Measurements from ENCODE around the gene CLIP2.

The CLIP2 gene

DNA sequence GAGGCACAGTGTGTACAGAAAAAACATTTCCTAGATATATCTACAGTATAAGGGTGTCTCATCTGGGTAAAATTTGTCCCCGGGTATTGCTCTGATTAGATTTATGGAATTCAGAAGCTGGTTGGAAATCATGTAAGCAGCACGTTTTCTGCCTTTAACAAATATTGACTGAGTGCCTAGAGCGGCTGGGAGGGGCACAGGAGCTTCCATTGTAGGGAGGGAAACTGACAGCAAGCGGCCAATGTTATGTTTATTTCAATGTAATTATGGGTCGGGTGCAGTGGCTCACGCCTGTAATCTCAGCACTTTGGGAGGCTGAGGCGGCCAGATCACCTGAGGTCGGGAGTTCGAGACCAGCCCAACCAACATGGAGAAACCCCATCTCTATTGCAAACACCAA is 30.6 kb upstream of the CLIP2 start:
- H3K4me1 ChIP-seq (ENCODE audit: insufficient read depth, low read length) = peaks cover 5% of the 10 kb centered on the region
- H3K36me3 ChIP-seq (ENCODE audit: insufficient read depth, low read length) = peaks cover 4% of the 10 kb centered on the region
- no peak overlapping the region for H3K4me3 ChIP-seq (ENCODE audit: low read length)
- no peaks in the 10 kb centered on the region for H3K9me3 ChIP-seq (ENCODE audit: low read length)
- H3K27me3 ChIP-seq (ENCODE audit: insufficient read depth, low read length) = no peaks in the 10 kb centered on the region
- H2AFZ ChIP-seq (ENCODE audit: low read depth, low read length) = no peak overlapping the region

DNA sequence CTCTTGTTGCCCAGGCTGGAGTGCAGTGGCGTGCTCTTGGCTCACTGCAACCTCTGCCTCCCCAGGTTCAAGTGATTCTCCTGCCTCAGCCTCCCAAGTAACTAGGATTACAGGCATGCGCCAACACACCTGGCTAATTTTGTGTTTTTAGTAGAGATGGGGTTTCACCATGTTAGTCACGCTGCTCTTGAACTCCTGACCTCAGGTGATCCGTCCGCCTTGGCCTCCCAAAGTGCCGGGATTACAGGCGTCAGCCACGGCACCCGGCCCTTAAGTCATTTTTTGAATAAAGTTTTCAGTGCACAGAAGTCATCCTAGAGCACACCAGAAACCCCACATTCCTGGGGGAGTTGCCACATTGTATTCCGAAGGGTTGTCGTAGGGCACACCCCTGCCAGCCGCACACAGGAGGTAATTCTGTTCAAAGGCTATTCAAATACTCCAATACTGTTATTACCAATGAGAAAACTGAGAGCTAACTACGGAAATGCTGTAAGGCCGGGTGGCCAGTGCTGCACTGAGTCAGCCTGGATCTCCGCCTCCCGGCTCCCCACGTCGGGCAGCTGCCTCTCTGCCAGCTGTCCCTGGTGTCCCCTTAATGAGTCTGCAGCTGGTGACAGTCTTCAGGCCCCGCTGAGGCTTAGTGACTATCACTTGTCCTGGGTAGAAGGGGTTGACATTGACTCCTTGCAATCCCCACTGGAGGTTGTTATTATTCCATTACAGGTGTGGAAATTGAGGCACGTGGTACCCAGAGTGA is 26.4 kb upstream of the CLIP2 start:
- no peaks in the 10 kb centered on the region for H3K9me3 ChIP-seq (ENCODE audit: low read length)
- H3K4me3 ChIP-seq (ENCODE audit: low read length) = no peak overlapping the region
- H2AFZ ChIP-seq (ENCODE audit: low read depth, low read length) = no peak overlapping the region
- peaks cover 2% of the 10 kb centered on the region for H3K4me1 ChIP-seq (ENCODE audit: insufficient read depth, low read length)
- H3K36me3 ChIP-seq (ENCODE audit: insufficient read depth, low read length) = no peaks in the 10 kb centered on the region
- H3K27me3 ChIP-seq (ENCODE audit: insufficient read depth, low read length) = no peaks in the 10 kb centered on the region

DNA sequence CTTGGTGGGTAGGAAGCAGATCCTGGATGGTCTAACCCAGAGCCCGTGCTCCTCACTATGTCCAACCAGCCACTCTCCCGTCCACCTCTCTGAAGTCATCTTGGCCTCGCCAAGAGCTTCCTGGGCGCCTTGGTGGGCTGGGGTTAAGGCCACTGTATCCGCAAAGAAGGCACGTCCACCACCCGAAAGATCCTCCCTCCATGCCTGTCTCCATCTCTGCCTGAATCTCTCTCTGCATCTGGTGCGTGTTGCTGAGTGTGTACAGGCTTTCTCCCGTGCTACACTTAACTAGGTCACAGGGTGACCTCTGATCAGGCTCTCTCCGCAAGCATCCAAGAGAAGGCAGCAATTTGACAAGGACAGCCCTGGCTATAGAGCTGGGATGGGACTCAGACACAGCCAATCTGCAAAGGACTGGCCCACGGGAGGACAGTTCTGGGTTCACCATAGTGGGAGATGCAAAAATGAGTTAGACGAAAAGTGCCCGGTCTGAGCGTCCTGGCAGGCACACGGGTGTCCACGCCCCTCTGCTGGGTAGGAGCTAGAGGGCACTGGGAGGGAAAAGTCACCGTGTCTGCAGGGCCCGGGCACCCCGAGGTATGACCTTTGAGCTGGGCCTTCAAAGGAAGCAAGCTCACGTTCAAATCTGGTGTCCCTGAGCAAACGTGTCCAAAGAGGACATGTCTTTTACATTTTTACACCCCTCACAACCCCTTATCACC is 25.6 kb upstream of the CLIP2 start:
- H2AFZ ChIP-seq (ENCODE audit: low read depth, low read length) = no peak overlapping the region
- no peak overlapping the region for H3K4me3 ChIP-seq (ENCODE audit: low read length)
- H3K4me1 ChIP-seq (ENCODE audit: insufficient read depth, low read length) = peaks cover 9% of the 10 kb centered on the region
- H3K36me3 ChIP-seq (ENCODE audit: insufficient read depth, low read length) = no peaks in the 10 kb centered on the region
- no peaks in the 10 kb centered on the region for H3K27me3 ChIP-seq (ENCODE audit: insufficient read depth, low read length)
- no peaks in the 10 kb centered on the region for H3K9me3 ChIP-seq (ENCODE audit: low read length)

GRCh38 chr7:74266191-74266963 is 22.8 kb upstream of the CLIP2 start:
- H2AFZ ChIP-seq (ENCODE audit: low read depth, low read length) = no peak overlapping the region
- H3K4me1 ChIP-seq (ENCODE audit: insufficient read depth, low read length) = peaks cover 12% of the 10 kb centered on the region
- H3K4me3 ChIP-seq (ENCODE audit: low read length) = no peak overlapping the region
- H3K27me3 ChIP-seq (ENCODE audit: insufficient read depth, low read length) = no peaks in the 10 kb centered on the region
- H3K9me3 ChIP-seq (ENCODE audit: low read length) = no peaks in the 10 kb centered on the region
- H3K36me3 ChIP-seq (ENCODE audit: insufficient read depth, low read length) = no peaks in the 10 kb centered on the region

GRCh38 chr7:74267756-74268565 is 21.2 kb upstream of the CLIP2 start:
- Histone ChIP-seq H3K9me3 (ENCODE audit: low read length) (no peaks in the 10 kb centered on the region), H3K4me3 (ENCODE audit: low read length) (no peak overlapping the region)

DNA sequence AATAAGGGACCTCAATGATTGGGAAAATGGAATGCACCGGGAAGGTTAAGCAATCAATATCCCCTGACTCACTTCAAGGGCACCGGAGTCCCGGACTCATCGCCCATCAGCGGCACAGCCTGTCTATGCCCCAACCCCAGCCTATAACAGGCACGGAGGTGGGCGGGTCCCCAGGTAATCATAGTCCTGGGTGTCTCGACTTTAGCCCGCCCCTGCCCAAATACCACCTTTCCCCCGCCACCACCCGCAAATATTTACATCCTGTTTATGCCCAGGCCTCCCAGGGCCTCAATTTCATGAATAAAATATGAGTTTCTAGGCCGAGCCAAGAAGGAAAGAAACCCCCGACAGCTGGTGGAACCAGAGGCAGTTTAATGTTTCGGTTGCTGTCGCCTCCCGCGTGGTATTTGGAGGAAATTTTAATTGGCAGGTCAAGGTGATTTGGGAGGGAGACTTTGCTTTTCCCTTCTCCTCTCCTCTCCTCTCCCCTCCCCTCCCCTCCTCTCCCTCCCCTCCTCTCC is 19.4 kb upstream of the CLIP2 start:
- peak overlapping the region; percentile 61 for H3K4me3 ChIP-seq (ENCODE audit: low read length)
- H3K4me1 ChIP-seq (ENCODE audit: insufficient read depth, low read length) = peaks cover 18% of the 10 kb centered on the region
- H3K27me3 ChIP-seq (ENCODE audit: insufficient read depth, low read length) = no peaks in the 10 kb centered on the region
- no peaks in the 10 kb centered on the region for H3K36me3 ChIP-seq (ENCODE audit: insufficient read depth, low read length)
- H2AFZ ChIP-seq (ENCODE audit: low read depth, low read length) = peak overlapping the region; percentile 92
- no peaks in the 10 kb centered on the region for H3K9me3 ChIP-seq (ENCODE audit: low read length)

More at GRCh38 chr7:74267756-74268565, 21.2 kb upstream of the CLIP2 start:
- Histone ChIP-seq H2AFZ (ENCODE audit: low read depth, low read length) (no peak overlapping the region), H3K4me1 (ENCODE audit: insufficient read depth, low read length) (peaks cover 18% of the 10 kb centered on the region), H3K36me3 (ENCODE audit: insufficient read depth, low read length) (no peaks in the 10 kb centered on the region), H3K27me3 (ENCODE audit: insufficient read depth, low read length) (no peaks in the 10 kb centered on the region)

DNA sequence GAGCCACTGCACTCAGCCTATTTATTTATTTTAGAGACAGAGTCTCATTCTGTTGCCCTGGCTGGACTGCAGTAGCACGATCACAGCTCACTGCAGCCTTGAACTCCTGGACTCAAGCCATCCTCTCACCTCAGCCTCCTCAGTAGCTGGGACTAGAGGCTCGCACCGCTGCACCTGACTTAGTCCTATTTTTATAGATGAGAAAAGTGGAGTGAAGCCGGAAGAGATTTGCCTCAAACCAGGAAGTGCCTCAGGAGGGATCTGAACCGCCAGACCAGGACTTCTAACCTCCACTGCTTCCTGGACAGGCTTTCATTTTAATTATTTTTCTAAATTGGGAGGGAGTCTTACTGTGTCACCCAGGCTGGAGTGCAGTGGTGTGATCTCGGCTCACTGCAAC is 17.5 kb upstream of the CLIP2 start:
- Histone ChIP-seq H3K4me3 (ENCODE audit: low read length) (no peak overlapping the region), H3K27me3 (ENCODE audit: insufficient read depth, low read length) (no peaks in the 10 kb centered on the region), H3K9me3 (ENCODE audit: low read length) (no peaks in the 10 kb centered on the region), H2AFZ (ENCODE audit: low read depth, low read length) (no peak overlapping the region), H3K4me1 (ENCODE audit: insufficient read depth, low read length) (peaks cover 18% of the 10 kb centered on the region), H3K36me3 (ENCODE audit: insufficient read depth, low read length) (no peaks in the 10 kb centered on the region)

GRCh38 chr7:74272305-74273038 is 16.7 kb upstream of the CLIP2 start:
- H3K4me1 ChIP-seq (ENCODE audit: insufficient read depth, low read length) = peaks cover 18% of the 10 kb centered on the region
- no peak overlapping the region for H3K4me3 ChIP-seq (ENCODE audit: low read length)
- no peaks in the 10 kb centered on the region for H3K9me3 ChIP-seq (ENCODE audit: low read length)
- no peaks in the 10 kb centered on the region for H3K27me3 ChIP-seq (ENCODE audit: insufficient read depth, low read length)
- no peaks in the 10 kb centered on the region for H3K36me3 ChIP-seq (ENCODE audit: insufficient read depth, low read length)
- H2AFZ ChIP-seq (ENCODE audit: low read depth, low read length) = peak overlapping the region; percentile 89

GRCh38 chr7:74275401-74275881 is 13.8 kb upstream of the CLIP2 start:
- no peaks in the 10 kb centered on the region for H3K27me3 ChIP-seq (ENCODE audit: insufficient read depth, low read length)
- H3K4me3 ChIP-seq (ENCODE audit: low read length) = no peak overlapping the region
- H2AFZ ChIP-seq (ENCODE audit: low read depth, low read length) = no peak overlapping the region
- H3K9me3 ChIP-seq (ENCODE audit: low read length) = no peaks in the 10 kb centered on the region
- no peaks in the 10 kb centered on the region for H3K36me3 ChIP-seq (ENCODE audit: insufficient read depth, low read length)
- H3K4me1 ChIP-seq (ENCODE audit: insufficient read depth, low read length) = peaks cover 15% of the 10 kb centered on the region

GRCh38 chr7:74277636-74278035 is 11.6 kb upstream of the CLIP2 start:
- no peak overlapping the region for H3K4me3 ChIP-seq (ENCODE audit: low read length)
- no peaks in the 10 kb centered on the region for H3K9me3 ChIP-seq (ENCODE audit: low read length)
- H3K27me3 ChIP-seq (ENCODE audit: insufficient read depth, low read length) = no peaks in the 10 kb centered on the region
- H2AFZ ChIP-seq (ENCODE audit: low read depth, low read length) = no peak overlapping the region
- no peaks in the 10 kb centered on the region for H3K36me3 ChIP-seq (ENCODE audit: insufficient read depth, low read length)
- peaks cover 11% of the 10 kb centered on the region for H3K4me1 ChIP-seq (ENCODE audit: insufficient read depth, low read length)

- Histone ChIP-seq H2AFZ (ENCODE audit: low read depth, low read length) (no peak overlapping the region), H3K4me1 (ENCODE audit: insufficient read depth, low read length) (peaks cover 10% of the 10 kb centered on the region), H3K27me3 (ENCODE audit: insufficient read depth, low read length) (no peaks in the 10 kb centered on the region), H3K4me3 (ENCODE audit: low read length) (no peak overlapping the region), H3K36me3 (ENCODE audit: insufficient read depth, low read length) (no peaks in the 10 kb centered on the region), H3K9me3 (ENCODE audit: low read length) (no peaks in the 10 kb centered on the region)
Observed at GRCh38 chr7:74280985-74281384, 8.2 kb upstream of the CLIP2 start.

All from neuron (in vitro differentiated cells).